H1 (cell line): ENCODE measurements around the gene KCNIP2. TPM values are rescaled to one million over a fixed set of nuclear protein-coding genes. Genes with fewer than 3 reads are reported as not detected.

Source experiments
- ASH2L ChIP-seq: fragments of 200-600, 300-600 bp; sonication (generic); IDR thresholded peaks from one replicate; pipeline ENCODE4 v1.7.1; 2017; ENCODE audit warnings: low read length
- CHD7 ChIP-seq: fragments of 300-600 bp; sonication (generic); IDR thresholded peaks from 2 replicates; pipeline ENCODE4 v1.7.1; 2012; ENCODE audit warnings: low read length, moderate library complexity, mild to moderate bottlenecking, inconsistent platforms; ENCODE audit not compliant: insufficient replicate concordance
- CREB1 ChIP-seq: IDR thresholded peaks from 2 replicates; pipeline ENCODE4 v1.6.1; 2012; ENCODE audit warnings: inconsistent platforms
- POLR2AphosphoS5 ChIP-seq: IDR thresholded peaks from 2 replicates; pipeline ENCODE4 v1.6.1; 2011; ENCODE audit warnings: low read depth, low read length
- SP4 ChIP-seq: IDR thresholded peaks from 2 replicates; pipeline ENCODE4 v1.6.1; 2012; ENCODE audit warnings: low read length, inconsistent platforms
- polyA plus RNA-seq, 7 experiments: library from polyadenylated mRNA; depleted of rRNA in 3 of 7; stranded (reverse) in 5 of 7; unstranded in 2 of 7; fragments of >200 nt in 5 of 7; fragments of 200-250 nt in 2 of 7; gene quantifications; 1 replicate in 5 of 7; 2 replicates in 1 of 7; 4 replicates in 1 of 7; pipeline versions ENCODE4 v1.2.1 to v1.2.3, GENCODE V29; 2011 to 2013; ENCODE audit warnings: missing spikeins in 2 of 7, mixed read lengths in 2 of 7
- total RNA-seq: library from RNA; stranded (reverse); fragmentation: NEBNext Ultra II Directional; extraction: Animal tissue kit (Norgen Biotek cat#: 25700); gene quantifications from 2 replicates; pipeline ENCODE4 v1.2.1, GENCODE V29; 2021

Gene KCNIP2
- total and polyA plus RNA-seq, 2 of the 8 experiments (the other 6 are each of a cell fraction or from before 2014, with no cell fraction given): 2.7 to 6.0 TPM

- no peak for TF ChIP-seq CHD7
- TF ChIP-seq ASH2L: no peak
- no peak for TF ChIP-seq CREB1
- TF ChIP-seq SP4: no peak
- no peak for TF ChIP-seq POLR2AphosphoS5
These were observed 35.3 kb upstream of the KCNIP2 start (continued) for GRCh38 chr10:101878869-101879268.
